HG03060 (cell line): Measurements from ENCODE around the gene C16orf87.

ENCODE experiments used
- ATAC-seq: cut with Tn5 transposase; IDR thresholded peaks from one replicate; pipeline ENCODE4 v1.9.1; 2021; ENCODE audit warnings: low read depth, moderate number of reproducible peaks; ENCODE audit not compliant: unreplicated experiment

Gene C16orf87

GRCh38 chr16:46844771-46845170, 13.8 kb upstream of the C16orf87 start:
- ATAC-seq, result no peak

GRCh38 chr16:46843898-46844642, 13.1 kb upstream of the C16orf87 start:
- no peak for ATAC-seq

GRCh38 chr16:46842192-46842895, 11.4 kb upstream of the C16orf87 start:
- no peak for ATAC-seq

- no peak for ATAC-seq
Observed at GRCh38 chr16:46839986-46840443, 9.0 kb upstream of the C16orf87 start.

GRCh38 chr16:46836534-46837530, 5.9 kb upstream of the C16orf87 start:
- ATAC-seq, result no peak

- no peak for ATAC-seq
Observed at GRCh38 chr16:46833460-46833800, 2.5 kb upstream of the C16orf87 start.

GRCh38 chr16:46832757-46833459, 1.9 kb upstream of the C16orf87 start:
- ATAC-seq, result no peak

GRCh38 chr16:46830417-46830901, 521 bp downstream of the C16orf87 start:
- ATAC-seq, result no peak

- no peak for ATAC-seq
Observed at GRCh38 chr16:46828943-46829342, 2.0 kb downstream of the C16orf87 start.

- ATAC-seq, result no peak
Observed at GRCh38 chr16:46828292-46828691, 2.7 kb downstream of the C16orf87 start.

- ATAC-seq, result no peak
Observed at GRCh38 chr16:46826631-46827030, 4.3 kb downstream of the C16orf87 start.

GRCh38 chr16:46822270-46822669, 8.7 kb downstream of the C16orf87 start:
- ATAC-seq, result peak; percentile 64

- ATAC-seq, result no peak
Observed at GRCh38 chr16:46817961-46818360, 13.0 kb downstream of the C16orf87 start.

- no peak for ATAC-seq
Observed at GRCh38 chr16:46814790-46815189, 16.2 kb downstream of the C16orf87 start.

GRCh38 chr16:46813611-46814010, 17.4 kb downstream of the C16orf87 start:
- no peak for ATAC-seq

GRCh38 chr16:46812781-46813540, 18.0 kb downstream of the C16orf87 start:
- no peak for ATAC-seq

- no peak for ATAC-seq
Observed at GRCh38 chr16:46811682-46812081, 19.3 kb downstream of the C16orf87 start.

- ATAC-seq, result no peak
Observed at GRCh38 chr16:46808997-46809396, 22.0 kb downstream of the C16orf87 start.

- no peak for ATAC-seq
Observed at GRCh38 chr16:46807336-46807735, 23.6 kb downstream of the C16orf87 start.
